IMR-90 (cell line): Measurements from ENCODE around the gene NPAS3. TPM values are rescaled to one million over a fixed set of nuclear protein-coding genes. Genes with fewer than 3 reads are reported as not detected.

Source experiments
- ATAC-seq: fragments of 200-7000 bp; cut with Tn5 transposase; 2 replicates; pipeline ENCODE4 v1.9.1; 2020; ENCODE audit warnings: low read depth, mild to moderate bottlenecking, moderate library complexity
- BruUV-seq: library from RNA; stranded (reverse); fragments of 400-500 nt; replicated peaks from 2 replicates; lab custom pipeline; 2021; lab: Mats Ljungman, UMichigan
- CTCF ChIA-PET: fragments of 300-600 bp; formaldehyde crosslinking; extraction: SDS; loops from one replicate; lab custom pipeline; 2021; ENCODE audit warnings: antibody characterized with exemption; lab: Yijun Ruan, JAX
- POLR2A ChIA-PET: fragments of 300-600 bp; sonication (Branson Sonifier 250); formaldehyde crosslinking; loops from one replicate; lab custom pipeline; 2022; ENCODE audit warnings: antibody characterized with exemption; ENCODE audit not compliant: unreplicated experiment; lab: Charles Lee
- DNase-seq: peaks from one replicate; pipeline ENCODE4 v3.0.0; 2013
- H2AFZ ChIP-seq: replicated peaks from 2 replicates; pipeline ENCODE3; 2013; ENCODE audit warnings: low read length, mild to moderate bottlenecking; ENCODE audit not compliant: poor library complexity
- H2AK5ac ChIP-seq: 2 replicates; pipeline ENCODE4 v1.6.1; 2013; ENCODE audit warnings: low read depth, low read length, inconsistent platforms
- H2AK9ac ChIP-seq: replicated peaks from 2 replicates; pipeline ENCODE3; 2013; ENCODE audit warnings: mild to moderate bottlenecking, low read depth, low read length, moderate library complexity; ENCODE audit not compliant: poor library complexity
- H2BK120ac ChIP-seq: 2 replicates; pipeline ENCODE4 v1.6.1; 2013; ENCODE audit warnings: low read depth, low read length, inconsistent platforms
- H2BK15ac ChIP-seq: 3 replicates; pipeline ENCODE4 v1.6.1; 2013; ENCODE audit warnings: low read depth, low read length, inconsistent platforms
- H2BK20ac ChIP-seq: 2 replicates; pipeline ENCODE4 v1.6.1; 2013; ENCODE audit warnings: low read depth, mild to moderate bottlenecking, inconsistent platforms, low read length, moderate library complexity
- H2BK5ac ChIP-seq: 2 replicates; pipeline ENCODE4 v1.6.1; 2013; ENCODE audit warnings: mild to moderate bottlenecking, low read depth, low read length, inconsistent platforms; ENCODE audit not compliant: poor library complexity, severe bottlenecking
- H3K14ac ChIP-seq: replicated peaks from 2 replicates; pipeline ENCODE4 v1.6.1; 2013; ENCODE audit warnings: low read depth, low read length, inconsistent platforms
- H3K18ac ChIP-seq: 2 replicates; pipeline ENCODE4 v1.6.1; 2013; ENCODE audit warnings: low read depth, low read length, control low read depth
- H3K23ac ChIP-seq: 2 replicates; pipeline ENCODE4 v1.6.1; 2013; ENCODE audit warnings: low read depth, low read length, inconsistent platforms
- H3K27ac ChIP-seq: 2 replicates; pipeline ENCODE4 v1.5.1; 2013; ENCODE audit warnings: mild to moderate bottlenecking, control low read depth, low read length; ENCODE audit not compliant: insufficient read depth
- H3K27me3 ChIP-seq: 2 replicates; pipeline ENCODE4 v1.6.1; 2013; ENCODE audit warnings: low read length; ENCODE audit not compliant: control insufficient read depth, insufficient read depth
- H3K36me3 ChIP-seq: 2 replicates; pipeline ENCODE4 v1.6.1; 2013; ENCODE audit warnings: low read length, mixed read lengths; ENCODE audit not compliant: control insufficient read depth, insufficient read depth
- H3K4ac ChIP-seq: 2 replicates; pipeline ENCODE4 v1.6.1; 2013; ENCODE audit warnings: low read depth, low read length, inconsistent platforms
- H3K4me1 ChIP-seq: 2 replicates; pipeline ENCODE4 v1.6.1; 2013; ENCODE audit warnings: low read length, mixed read lengths; ENCODE audit not compliant: control insufficient read depth, insufficient read depth
- H3K4me2 ChIP-seq: 2 replicates; pipeline ENCODE4 v1.6.1; 2013; ENCODE audit warnings: low read depth, mild to moderate bottlenecking, control low read depth, low read length, moderate library complexity
- H3K4me3 ChIP-seq: 2 replicates; pipeline ENCODE4 v1.5.1; 2013; ENCODE audit warnings: low read depth, mild to moderate bottlenecking, control low read depth, low read length, moderate library complexity; ENCODE audit not compliant: insufficient read depth
- H3K56ac ChIP-seq: 2 replicates; pipeline ENCODE4 v1.6.1; 2013; ENCODE audit warnings: low read length, inconsistent platforms; ENCODE audit not compliant: insufficient read depth; ENCODE audit errors: extremely low read depth
- H3K79me1 ChIP-seq, 2 experiments: 2 replicates each; pipeline ENCODE4 v1.6.1; 2013; ENCODE audit warnings: low read length in 2 of 2, inconsistent platforms in 1 of 2, low read depth in 1 of 2
- H3K9ac ChIP-seq: 2 replicates; pipeline ENCODE4 v1.6.1; 2013; ENCODE audit warnings: low read depth, low read length, control low read depth
- H3K9me1 ChIP-seq: 2 replicates; pipeline ENCODE4 v1.6.1; 2013; ENCODE audit warnings: low read length, inconsistent platforms; ENCODE audit not compliant: insufficient read depth
- H3K9me3 ChIP-seq: 2 replicates; pipeline ENCODE4 v1.6.1; 2013; ENCODE audit warnings: low read length; ENCODE audit not compliant: control insufficient read depth, insufficient read depth
- H4K20me1 ChIP-seq: 2 replicates; pipeline ENCODE4 v1.6.1; 2013; ENCODE audit warnings: low read length, inconsistent platforms; ENCODE audit not compliant: insufficient read depth
- H4K5ac ChIP-seq: 2 replicates; pipeline ENCODE4 v1.6.1; 2013; ENCODE audit warnings: mild to moderate bottlenecking, low read depth, low read length, control low read depth
- H4K8ac ChIP-seq, 2 experiments: 2 replicates each; pipeline ENCODE4 v1.6.1; 2013; ENCODE audit warnings: low read depth in 2 of 2, low read length in 2 of 2, control low read depth in 1 of 2, inconsistent platforms in 1 of 2
- H4K91ac ChIP-seq: 2 replicates; pipeline ENCODE4 v1.6.1; 2013; ENCODE audit warnings: low read depth, low read length, inconsistent platforms; ENCODE audit not compliant: insufficient read depth
- CEBPB ChIP-seq: IDR thresholded peaks from 2 replicates; pipeline ENCODE4 v1.6.1; 2012; ENCODE audit warnings: low read depth, low read length, improper control_type of control experiment
- CHD1 ChIP-seq: IDR thresholded peaks from 2 replicates; pipeline ENCODE4 v1.6.1; 2012; ENCODE audit warnings: low read depth, low read length, improper control_type of control experiment
- CTCF ChIP-seq: conservative IDR thresholded peaks from 2 replicates; pipeline ENCODE4 v1.5.1; 2012; ENCODE audit warnings: mild to moderate bottlenecking, low read depth, low read length, improper control_type of control experiment
- ELK1 ChIP-seq: fragments of 150-350 bp; IDR thresholded peaks from 2 replicates; pipeline ENCODE4 v1.6.1; 2016; ENCODE audit warnings: low read depth, mild to moderate bottlenecking, low read length, moderate library complexity, borderline replicate concordance
- MAZ ChIP-seq: IDR thresholded peaks from 2 replicates; pipeline ENCODE4 v1.6.1; 2012; ENCODE audit warnings: low read depth, mild to moderate bottlenecking, low read length, improper control_type of control experiment, moderate library complexity, borderline replicate concordance
- NFE2L2 ChIP-seq: fragments of 150-350 bp; IDR thresholded peaks from 2 replicates; pipeline ENCODE4 v1.6.1; 2016; ENCODE audit warnings: low read depth, mild to moderate bottlenecking, low read length
- POLR2A ChIP-seq: IDR thresholded peaks from 2 replicates; pipeline ENCODE4 v1.6.1; 2012; ENCODE audit warnings: mild to moderate bottlenecking, low read depth, low read length
- RCOR1 ChIP-seq: IDR thresholded peaks from 2 replicates; pipeline ENCODE4 v1.6.1; 2012; ENCODE audit warnings: mild to moderate bottlenecking, low read length, improper control_type of control experiment; ENCODE audit not compliant: insufficient replicate concordance
- RFX5 ChIP-seq: IDR thresholded peaks from 2 replicates; pipeline ENCODE4 v1.8.0; 2012; ENCODE audit warnings: low read depth, mild to moderate bottlenecking, low read length, moderate library complexity
- dilution Hi-C: fragments of 300-500 bp; cut with HindIII; formaldehyde crosslinking; loops from one replicate; pipeline ENCODE4 v1.14.3; 2018; ENCODE audit warnings: low sequenced_read_pairs; ENCODE audit not compliant: unreplicated experiment
- in situ Hi-C: fragments of 300-500 bp; cut with MboI; formaldehyde crosslinking; loops from 3 replicates; pipeline ENCODE4 v1.14.3; 2019; ENCODE audit warnings: low sequenced_read_pairs, inconsistent platforms, mixed read lengths
- intact Hi-C: fragments of 100-400 bp; cut with micrococcal nuclease; formaldehyde crosslinking; loops from 2 replicates; pipeline ENCODE4 v1.10.0; 2022
- polyA plus RNA-seq, 3 experiments: library from polyadenylated mRNA; depleted of rRNA; stranded (reverse); fragments of >200 nt; gene quantifications; 2 replicates each; pipeline ENCODE4 v1.2.3, GENCODE V29; 2012; ENCODE audit warnings: low replicate concordance in 1 of 3
- total RNA-seq: library from RNA; depleted of rRNA; stranded (reverse); fragments of >200 nt; gene quantifications from 2 replicates; pipeline ENCODE4 v1.2.3, GENCODE V29; 2012

Gene NPAS3
- total and polyA plus RNA-seq, 2 of the 4 experiments (the other 2 are of a cell fraction) = not detected

GRCh38 chr14:33352821-33353220 is 414.1 kb downstream of the NPAS3 start:
- Histone ChIP-seq H3K9ac (no peak overlapping the region), H3K4me1 (no peaks in the 10 kb centered on the region), H4K5ac (no peak overlapping the region), H3K27ac (no peak overlapping the region), H2AK9ac (no peak overlapping the region), H4K20me1 (no peaks in the 10 kb centered on the region), H2AK5ac (no peak overlapping the region), H3K79me1 (no peaks in the 10 kb centered on the region), H3K23ac (no peak overlapping the region), H2BK120ac (no peak overlapping the region), H3K9me1 (no peaks in the 10 kb centered on the region), H3K4ac (no peak overlapping the region), H3K36me3 (no peaks in the 10 kb centered on the region), H4K91ac (no peak overlapping the region), H3K18ac (no peak overlapping the region), H3K14ac (no peak overlapping the region), H3K4me2 (no peak overlapping the region), H2BK20ac (no peak overlapping the region), H3K27me3 (no peaks in the 10 kb centered on the region), H3K56ac (no peak overlapping the region), H4K8ac (no peak overlapping the region), H2AFZ (no peak overlapping the region), H2BK15ac (no peak overlapping the region), H3K4me3 (no peak overlapping the region), H2BK5ac (no peak overlapping the region), H3K9me3 (no peaks in the 10 kb centered on the region)
- DNase-seq (no peak), ATAC-seq (no peak)
- intact Hi-C loops (no loop called here), in situ Hi-C loops (no loop called here), dilution Hi-C loops (no loop called here)
- no peak for TF ChIP-seq CHD1
- no peak for TF ChIP-seq RFX5
- no peak for TF ChIP-seq MAZ
- TF ChIP-seq CTCF = no peak
- TF ChIP-seq POLR2A = no peak
- no peak for TF ChIP-seq CEBPB
- TF ChIP-seq NFE2L2 = no peak
- TF ChIP-seq ELK1 = no peak
- no peak for TF ChIP-seq RCOR1
- CTCF ChIA-PET = no interaction called here
- POLR2A ChIA-PET = no interaction called here
- no TSS peak for BruUV-seq
